ENCODE data around the gene TNFRSF8.

GRCh38 chr1:12184008-12184681 is 121.0 kb downstream of the TNFRSF8 start:
- TF ChIP-seq, protein P1, sequence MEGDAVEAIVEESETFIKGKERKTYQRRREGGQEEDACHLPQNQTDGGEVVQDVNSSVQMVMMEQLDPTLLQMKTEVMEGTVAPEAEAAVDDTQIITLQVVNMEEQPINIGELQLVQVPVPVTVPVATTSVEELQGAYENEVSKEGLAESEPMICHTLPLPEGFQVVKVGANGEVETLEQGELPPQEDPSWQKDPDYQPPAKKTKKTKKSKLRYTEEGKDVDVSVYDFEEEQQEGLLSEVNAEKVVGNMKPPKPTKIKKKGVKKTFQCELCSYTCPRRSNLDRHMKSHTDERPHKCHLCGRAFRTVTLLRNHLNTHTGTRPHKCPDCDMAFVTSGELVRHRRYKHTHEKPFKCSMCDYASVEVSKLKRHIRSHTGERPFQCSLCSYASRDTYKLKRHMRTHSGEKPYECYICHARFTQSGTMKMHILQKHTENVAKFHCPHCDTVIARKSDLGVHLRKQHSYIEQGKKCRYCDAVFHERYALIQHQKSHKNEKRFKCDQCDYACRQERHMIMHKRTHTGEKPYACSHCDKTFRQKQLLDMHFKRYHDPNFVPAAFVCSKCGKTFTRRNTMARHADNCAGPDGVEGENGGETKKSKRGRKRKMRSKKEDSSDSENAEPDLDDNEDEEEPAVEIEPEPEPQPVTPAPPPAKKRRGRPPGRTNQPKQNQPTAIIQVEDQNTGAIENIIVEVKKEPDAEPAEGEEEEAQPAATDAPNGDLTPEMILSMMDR (IDR thresholded peaks at IDR 0.05 in 8 of 11, conservative IDR thresholded peaks at IDR 0.05 in 3 of 11): peak in 8 of 11 experiments; percentile 26 to 65 (median 44)
- TF ChIP-seq POLR2A (IDR thresholded peaks at IDR 0.05): peak in 1 of 3 donors; percentile 46
- peak; percentile 87 to 89 (median 89) for TF ChIP-seq POLR2AphosphoS5 (IDR thresholded peaks at IDR 0.05)

Measured in spleen (tissue), 7 donors.